ENCODE results near the gene CDK5RAP3. TPM values are rescaled to one million over a fixed set of nuclear protein-coding genes. Genes with fewer than 3 reads are reported as not detected.

CDK5RAP3 gene
- total RNA-seq, 1 donor from 2014 or later: 192 TPM

DNA sequence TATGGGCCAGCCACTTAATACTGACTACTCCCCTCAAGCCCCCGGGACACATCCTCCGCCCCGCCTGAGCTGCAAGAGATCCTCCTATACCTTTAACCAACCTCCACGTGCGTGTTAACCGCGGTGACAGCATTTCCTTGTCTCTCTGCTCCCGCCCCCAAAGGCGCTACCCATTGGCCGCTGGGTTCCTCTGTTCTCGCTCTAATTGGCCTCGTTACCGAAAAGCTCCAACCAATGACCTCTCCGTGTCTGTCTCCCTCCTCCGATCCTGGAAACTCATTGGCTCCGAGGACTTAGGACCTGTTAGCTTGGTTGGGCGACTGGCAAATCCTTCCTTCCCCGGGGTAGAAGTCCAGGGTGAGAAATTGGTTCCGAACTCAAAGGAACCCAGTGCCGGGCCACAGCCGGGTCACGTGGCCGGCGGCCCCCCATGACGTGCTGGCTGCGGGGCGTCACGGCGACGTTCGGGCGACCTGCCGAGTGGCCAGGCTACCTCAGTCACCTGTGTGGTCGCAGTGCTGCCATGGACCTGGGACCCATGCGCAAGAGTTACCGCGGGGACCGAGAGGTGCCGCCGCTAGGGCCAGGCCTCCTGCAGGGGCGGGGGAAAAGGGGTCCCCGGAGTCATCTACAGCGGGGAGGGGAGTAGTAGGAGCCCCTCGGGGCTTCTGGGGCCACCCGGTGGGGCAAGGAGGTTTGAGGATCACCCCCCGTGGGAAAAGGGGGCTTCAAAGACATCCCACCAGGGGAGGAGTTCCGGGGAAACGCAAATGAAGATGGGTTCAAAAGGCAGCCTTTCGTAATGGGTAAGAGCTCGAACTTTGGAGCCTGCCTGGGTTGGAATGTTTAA, 29.4 kb upstream of the CDK5RAP3 start, which contains the start of gene PNPO:
Gene PNPO, plus strand, starts transcription at position 326 of the 850 bp plus-strand sequence. Its CDS starts 105 bp downstream, at position 431.
- H3K36me3 Mint-ChIP-seq (ENCODE audit: low read depth): peaks cover 18% of the 10 kb centered on the region
- H3K27ac Mint-ChIP-seq: peak within 1 kb of the TSS; percentile 90
- peak within 1 kb of the TSS; percentile 82 for H3K4me3 Mint-ChIP-seq (ENCODE audit: low read depth)
- peaks cover 37% of the 10 kb centered on the region for H3K4me1 Mint-ChIP-seq (ENCODE audit: low read depth)
- H3K27me3 Mint-ChIP-seq (ENCODE audit: low read depth): no peaks in the 10 kb centered on the region
- intact Hi-C loops (cut with micrococcal nuclease): loop anchor here (2.0 kb wide), 1 partner anchor 47 kb away; no protein-coding TSS in a partner anchor
- DNase-seq (ENCODE audit: low spot score): peak; percentile 95
- H3K9me3 Mint-ChIP-seq: peaks cover 4% of the 10 kb centered on the region

DNA sequence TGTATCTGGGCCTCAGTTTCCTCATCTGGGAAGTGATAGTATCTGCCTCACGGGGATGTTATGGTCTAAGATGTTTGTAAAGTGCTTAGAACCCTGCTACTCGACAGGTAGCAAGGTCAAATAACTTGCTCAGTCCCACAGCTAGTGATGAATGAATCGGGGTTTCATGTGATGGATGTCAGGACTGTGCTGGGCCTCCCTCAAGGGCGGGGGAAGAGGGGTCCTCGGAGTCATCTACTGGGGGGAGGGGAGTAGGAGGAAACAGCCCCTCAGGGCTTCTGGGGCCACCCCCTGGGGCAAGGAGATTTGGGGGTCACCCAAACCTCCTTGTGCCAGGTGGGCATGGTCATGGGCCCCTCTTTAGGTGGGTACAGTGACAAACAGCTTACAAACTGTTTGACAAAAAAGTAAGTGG, 28.8 kb upstream of the CDK5RAP3 start:
- Mint-ChIP-seq H3K4me1 (ENCODE audit: low read depth) (peaks cover 41% of the 10 kb centered on the region), H3K36me3 (ENCODE audit: low read depth) (peaks cover 23% of the 10 kb centered on the region), H3K27ac (peak overlapping the region; percentile 90), H3K27me3 (ENCODE audit: low read depth) (no peaks in the 10 kb centered on the region), H3K4me3 (ENCODE audit: low read depth) (peak overlapping the region; percentile 82), H3K9me3 (peaks cover 4% of the 10 kb centered on the region)
- intact Hi-C loops (cut with micrococcal nuclease): no loop called here
- no peak for DNase-seq (ENCODE audit: low spot score)

DNA sequence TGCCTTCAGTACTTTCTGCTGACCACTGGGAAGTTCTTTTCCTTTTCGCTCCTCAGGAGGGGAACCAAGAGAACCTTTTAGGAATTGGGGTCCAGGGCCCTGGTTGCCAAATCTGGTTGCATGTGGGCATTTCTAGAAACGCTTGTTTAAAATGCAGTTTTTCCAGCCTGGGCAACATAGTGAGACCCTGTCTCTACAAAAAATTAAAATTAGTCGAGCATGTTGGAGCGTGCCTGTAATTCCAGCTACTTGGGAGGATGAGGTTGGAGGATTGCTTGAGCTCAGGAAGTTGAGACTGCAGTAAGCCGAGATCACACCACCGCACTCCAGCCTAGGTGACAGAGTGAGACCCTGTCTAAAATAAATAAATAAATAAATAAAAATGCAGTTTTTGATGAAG, 28.3 kb upstream of the CDK5RAP3 start:
- H3K27me3 Mint-ChIP-seq (ENCODE audit: low read depth): no peaks in the 10 kb centered on the region
- no peak for DNase-seq (ENCODE audit: low spot score)
- peak overlapping the region; percentile 82 for H3K4me3 Mint-ChIP-seq (ENCODE audit: low read depth)
- H3K4me1 Mint-ChIP-seq (ENCODE audit: low read depth): peaks cover 43% of the 10 kb centered on the region
- intact Hi-C loops (cut with micrococcal nuclease): no loop called here
- peak overlapping the region; percentile 90 for H3K27ac Mint-ChIP-seq
- peaks cover 25% of the 10 kb centered on the region for H3K36me3 Mint-ChIP-seq (ENCODE audit: low read depth)
- peaks cover 4% of the 10 kb centered on the region for H3K9me3 Mint-ChIP-seq

DNA sequence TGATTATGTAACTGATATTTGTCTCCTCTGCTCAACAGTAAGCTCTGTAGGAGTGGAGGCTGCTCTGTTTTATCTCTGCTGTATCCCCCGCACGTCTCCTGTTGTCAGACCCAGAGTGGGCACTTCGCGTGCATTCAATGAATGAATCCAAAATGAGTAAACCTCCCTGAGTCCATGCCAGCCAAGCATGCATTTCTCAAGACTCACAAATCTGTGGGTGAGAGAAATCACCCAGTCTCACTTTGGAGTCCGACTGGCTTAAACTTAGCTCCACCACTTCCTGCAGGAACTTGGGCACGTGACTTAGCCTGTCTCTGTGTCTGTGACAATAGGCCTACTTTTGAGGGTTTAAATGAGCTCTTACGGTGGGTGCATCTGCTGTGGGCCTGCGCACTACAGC, 25.8 kb upstream of the CDK5RAP3 start:
- no peaks in the 10 kb centered on the region for H3K27me3 Mint-ChIP-seq (ENCODE audit: low read depth)
- intact Hi-C loops (cut with micrococcal nuclease): no loop called here
- H3K27ac Mint-ChIP-seq: peak overlapping the region; percentile 69
- peaks cover 4% of the 10 kb centered on the region for H3K9me3 Mint-ChIP-seq
- peaks cover 39% of the 10 kb centered on the region for H3K36me3 Mint-ChIP-seq (ENCODE audit: low read depth)
- no peak for DNase-seq (ENCODE audit: low spot score)
- no peak overlapping the region for H3K4me3 Mint-ChIP-seq (ENCODE audit: low read depth)
- peaks cover 49% of the 10 kb centered on the region for H3K4me1 Mint-ChIP-seq (ENCODE audit: low read depth)

DNA sequence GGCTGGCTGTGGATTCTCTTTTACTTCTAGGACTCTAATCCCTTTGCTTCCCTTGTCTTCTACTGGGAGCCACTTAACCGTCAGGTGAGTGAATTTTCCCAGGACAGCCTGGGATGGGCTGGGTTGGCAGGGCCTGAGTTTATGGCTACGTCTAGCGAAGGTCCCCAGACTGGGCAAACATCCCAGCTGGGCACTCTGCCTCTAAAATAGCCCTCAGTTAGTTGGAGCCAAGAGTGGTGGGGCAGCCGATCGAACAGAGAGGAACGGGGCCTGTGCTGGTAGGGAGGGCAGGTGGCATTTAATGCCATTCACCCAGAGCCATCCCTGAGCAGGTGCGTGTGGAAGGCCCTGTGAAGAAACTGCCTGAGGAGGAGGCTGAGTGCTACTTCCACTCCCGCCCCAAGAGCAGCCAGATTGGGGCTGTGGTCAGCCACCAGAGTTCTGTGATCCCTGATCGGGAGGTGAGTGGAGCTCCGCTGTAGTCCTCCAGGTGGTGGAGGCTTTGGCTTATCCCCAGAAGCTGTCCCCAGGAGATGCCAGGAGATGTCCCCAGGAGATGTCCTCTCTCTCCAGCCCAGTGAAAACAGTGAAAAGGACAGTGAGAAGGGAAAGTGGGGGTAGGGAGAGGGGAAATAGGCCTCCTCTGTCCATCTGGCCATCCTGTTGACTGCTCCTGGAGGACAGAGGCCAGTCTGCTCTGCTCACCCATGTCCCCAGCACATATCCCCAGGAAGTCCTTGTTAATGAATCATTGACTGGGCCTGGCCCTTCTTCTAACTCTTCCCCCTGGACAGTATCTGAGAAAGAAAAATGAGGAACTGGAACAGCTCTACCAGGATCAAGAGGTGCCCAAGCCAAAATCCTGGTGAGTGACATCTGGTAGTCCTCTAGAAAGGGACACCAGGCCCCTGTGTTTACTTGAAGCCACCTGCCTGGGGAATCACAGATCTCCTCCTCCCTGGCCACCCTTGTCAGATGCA, 25.1 kb upstream of the CDK5RAP3 start:
- DNase-seq (ENCODE audit: low spot score): no peak
- peaks cover 49% of the 10 kb centered on the region for H3K4me1 Mint-ChIP-seq (ENCODE audit: low read depth)
- H3K27ac Mint-ChIP-seq: peak overlapping the region; percentile 69
- H3K9me3 Mint-ChIP-seq: peaks cover 4% of the 10 kb centered on the region
- peaks cover 39% of the 10 kb centered on the region for H3K36me3 Mint-ChIP-seq (ENCODE audit: low read depth)
- intact Hi-C loops (cut with micrococcal nuclease): no loop called here
- no peaks in the 10 kb centered on the region for H3K27me3 Mint-ChIP-seq (ENCODE audit: low read depth)
- no peak overlapping the region for H3K4me3 Mint-ChIP-seq (ENCODE audit: low read depth)

DNA sequence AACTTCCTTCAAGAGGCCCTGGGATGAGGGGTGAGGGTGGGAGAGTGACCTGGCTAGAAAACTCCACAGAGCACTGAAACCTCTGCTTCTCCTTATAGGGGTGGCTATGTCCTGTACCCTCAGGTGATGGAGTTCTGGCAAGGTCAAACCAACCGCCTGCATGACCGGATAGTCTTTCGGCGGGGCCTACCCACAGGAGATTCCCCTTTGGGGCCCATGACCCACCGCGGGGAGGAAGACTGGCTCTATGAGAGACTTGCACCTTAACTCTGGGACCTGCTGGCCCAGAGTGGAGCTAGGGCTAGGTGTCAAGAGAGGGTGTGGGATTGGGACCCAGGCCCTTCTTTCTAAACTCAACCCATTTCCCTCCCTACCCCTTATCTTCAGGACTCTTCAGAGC, 24.4 kb upstream of the CDK5RAP3 start:
- Mint-ChIP-seq H3K4me3 (ENCODE audit: low read depth) (no peak overlapping the region), H3K9me3 (no peaks in the 10 kb centered on the region), H3K36me3 (ENCODE audit: low read depth) (peaks cover 35% of the 10 kb centered on the region), H3K27me3 (ENCODE audit: low read depth) (no peaks in the 10 kb centered on the region), H3K4me1 (ENCODE audit: low read depth) (peaks cover 44% of the 10 kb centered on the region), H3K27ac (no peak overlapping the region)
- intact Hi-C loops (cut with micrococcal nuclease): no loop called here
- DNase-seq (ENCODE audit: low spot score): no peak

DNA sequence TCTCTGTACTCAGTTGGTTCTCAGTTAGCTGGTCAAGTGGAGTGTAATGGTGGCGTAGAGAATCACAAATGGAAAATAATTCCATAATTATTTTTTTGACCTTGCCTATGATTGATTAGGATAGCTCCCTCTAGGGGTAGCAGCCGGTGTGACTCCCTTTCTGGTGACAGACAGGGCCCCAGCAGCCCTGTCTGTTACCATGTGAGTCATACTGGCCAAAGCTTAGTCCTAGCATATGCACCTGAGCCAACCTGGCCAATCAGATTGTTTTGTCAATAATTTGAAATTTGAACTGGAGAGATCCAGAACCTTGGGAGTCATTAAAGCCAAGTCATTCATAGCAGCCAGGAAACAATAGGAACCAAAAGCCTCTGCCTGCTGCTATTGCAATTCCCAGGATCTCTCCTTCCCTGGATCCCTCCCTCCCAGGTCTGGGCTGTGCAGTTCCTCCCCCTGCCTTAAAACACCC, 23.9 kb upstream of the CDK5RAP3 start:
- Mint-ChIP-seq H3K4me1 (ENCODE audit: low read depth) (peaks cover 44% of the 10 kb centered on the region), H3K4me3 (ENCODE audit: low read depth) (no peak overlapping the region), H3K27ac (no peak overlapping the region), H3K36me3 (ENCODE audit: low read depth) (peaks cover 35% of the 10 kb centered on the region), H3K9me3 (no peaks in the 10 kb centered on the region), H3K27me3 (ENCODE audit: low read depth) (no peaks in the 10 kb centered on the region)
- DNase-seq (ENCODE audit: low spot score): peak; percentile 62
- intact Hi-C loops (cut with micrococcal nuclease): loop anchor here (1.0 kb wide), 2 partner anchors 23 to 51 kb away; partner anchors contain the start of gene SP2

DNA sequence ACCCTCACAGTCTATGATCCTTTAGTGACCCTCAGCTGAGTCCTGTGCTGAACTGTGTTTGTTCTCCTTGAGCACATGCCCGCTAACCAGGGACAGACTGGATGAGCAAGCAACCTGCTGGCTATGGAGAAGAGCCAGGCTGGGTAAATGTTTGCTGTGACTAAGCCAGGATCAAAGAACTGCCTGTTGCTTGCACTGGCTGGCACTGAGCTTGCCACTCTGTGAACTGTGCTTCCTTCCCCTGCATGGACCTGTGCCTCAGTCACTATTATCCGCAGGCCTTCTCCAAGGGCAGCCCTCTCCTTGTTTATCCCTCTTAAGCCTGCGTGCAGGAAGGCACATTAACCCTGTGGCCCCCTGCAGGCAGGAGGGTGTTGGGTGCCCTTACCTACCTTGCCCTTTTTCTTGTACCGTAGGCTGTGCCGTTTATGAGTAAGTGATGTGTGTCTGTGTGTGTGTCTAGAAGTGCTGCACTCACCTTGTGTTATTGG, 22.2 kb upstream of the CDK5RAP3 start:
- no peaks in the 10 kb centered on the region for H3K27me3 Mint-ChIP-seq (ENCODE audit: low read depth)
- no peak for DNase-seq (ENCODE audit: low spot score)
- intact Hi-C loops (cut with micrococcal nuclease): no loop called here
- H3K4me1 Mint-ChIP-seq (ENCODE audit: low read depth): peaks cover 33% of the 10 kb centered on the region
- no peak overlapping the region for H3K27ac Mint-ChIP-seq
- no peak overlapping the region for H3K4me3 Mint-ChIP-seq (ENCODE audit: low read depth)
- H3K36me3 Mint-ChIP-seq (ENCODE audit: low read depth): peaks cover 32% of the 10 kb centered on the region
- H3K9me3 Mint-ChIP-seq: no peaks in the 10 kb centered on the region

DNA sequence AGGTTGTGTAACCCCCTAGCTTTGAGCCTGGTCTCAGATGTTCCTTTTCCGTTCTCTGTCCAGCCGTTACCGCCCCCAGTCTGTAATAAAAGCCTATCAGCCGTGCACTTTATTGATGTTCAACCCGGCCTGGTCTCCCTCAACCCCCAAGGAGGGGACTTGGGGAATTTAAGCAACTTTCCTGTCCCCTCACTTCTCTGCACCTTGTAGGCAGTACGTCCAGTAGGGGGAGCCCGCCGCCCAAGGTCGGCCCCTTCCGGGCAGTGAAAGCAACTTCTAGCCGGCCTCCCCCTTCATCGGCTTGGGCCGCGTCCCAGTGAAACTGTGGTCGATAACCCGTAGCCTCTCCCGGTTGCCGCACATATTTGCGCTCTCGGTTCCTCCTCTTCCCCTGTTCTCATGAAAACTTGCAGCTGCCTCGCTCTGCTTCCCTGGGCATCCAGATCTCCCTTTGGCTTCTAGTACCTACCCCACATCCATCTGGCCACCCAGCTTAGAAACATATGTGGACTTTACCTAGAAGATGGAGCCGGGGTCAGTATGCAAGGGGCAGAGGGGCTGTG, 21.6 kb upstream of the CDK5RAP3 start:
- Mint-ChIP-seq H3K27ac (peak overlapping the region; percentile 73), H3K4me1 (ENCODE audit: low read depth) (peaks cover 30% of the 10 kb centered on the region), H3K9me3 (no peaks in the 10 kb centered on the region), H3K36me3 (ENCODE audit: low read depth) (peaks cover 32% of the 10 kb centered on the region), H3K4me3 (ENCODE audit: low read depth) (peak overlapping the region; percentile 61), H3K27me3 (ENCODE audit: low read depth) (no peaks in the 10 kb centered on the region)
- intact Hi-C loops (cut with micrococcal nuclease): no loop called here
- peak; percentile 75 for DNase-seq (ENCODE audit: low spot score)

DNA sequence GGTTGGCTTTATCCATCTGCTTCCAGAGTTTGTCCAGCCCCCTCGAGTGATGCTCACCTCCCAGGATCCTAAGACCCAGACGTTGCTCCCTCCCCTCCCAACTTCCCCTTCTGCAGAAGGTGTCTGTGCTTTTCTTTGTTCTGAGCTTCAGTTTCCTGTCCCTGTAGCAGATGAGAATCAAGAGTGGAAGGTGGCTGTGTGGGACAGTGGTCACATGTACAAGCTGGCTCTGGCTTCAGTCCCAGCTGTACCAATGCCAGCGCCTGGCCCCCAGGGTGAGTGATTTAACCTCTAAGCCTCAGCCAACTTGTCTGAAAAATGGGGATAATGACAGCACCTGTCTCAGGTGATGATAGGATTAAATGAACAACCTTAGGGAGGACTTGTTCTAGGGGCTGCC, 21.0 kb upstream of the CDK5RAP3 start:
- intact Hi-C loops (cut with micrococcal nuclease): no loop called here
- no peak for DNase-seq (ENCODE audit: low spot score)
- Mint-ChIP-seq H3K9me3 (no peaks in the 10 kb centered on the region), H3K4me3 (ENCODE audit: low read depth) (no peak overlapping the region), H3K4me1 (ENCODE audit: low read depth) (peaks cover 26% of the 10 kb centered on the region), H3K27me3 (ENCODE audit: low read depth) (no peaks in the 10 kb centered on the region), H3K36me3 (ENCODE audit: low read depth) (peaks cover 28% of the 10 kb centered on the region), H3K27ac (no peak overlapping the region)

DNA sequence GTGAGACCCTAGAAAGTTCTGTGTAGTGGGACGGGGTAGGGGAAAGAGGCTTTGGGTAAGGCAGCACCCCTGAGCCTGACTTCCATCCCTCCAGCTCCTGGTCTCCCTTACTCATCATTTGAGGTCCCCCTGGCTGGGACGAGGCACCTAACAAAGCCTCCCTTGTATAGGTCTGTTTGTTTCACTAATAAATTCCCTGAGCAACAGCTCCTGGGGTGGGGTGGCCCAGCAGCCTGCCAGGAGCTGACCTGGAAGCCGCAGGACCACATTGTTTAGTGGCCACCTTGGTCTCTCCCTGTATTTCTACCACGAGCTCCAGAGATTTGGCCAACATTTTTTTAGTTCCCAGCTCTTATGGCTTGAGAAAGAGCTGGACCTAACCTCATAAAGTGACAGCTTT, 20.5 kb upstream of the CDK5RAP3 start:
- Mint-ChIP-seq H3K27ac (no peak overlapping the region), H3K9me3 (no peaks in the 10 kb centered on the region)

More for the DNA sequence above, 20.5 kb upstream of the CDK5RAP3 start:
- peaks cover 21% of the 10 kb centered on the region for H3K4me1 Mint-ChIP-seq (ENCODE audit: low read depth)
- intact Hi-C loops (cut with micrococcal nuclease): no loop called here
- DNase-seq (ENCODE audit: low spot score): no peak
- H3K4me3 Mint-ChIP-seq (ENCODE audit: low read depth): no peak overlapping the region
- no peaks in the 10 kb centered on the region for H3K27me3 Mint-ChIP-seq (ENCODE audit: low read depth)
- peaks cover 23% of the 10 kb centered on the region for H3K36me3 Mint-ChIP-seq (ENCODE audit: low read depth)

Data from activated T-helper 2 cell treated with anti-CD3 and anti-CD28 coated beads, Interferon-gamma antibody, Interleukin-2, Interleukin-4, amounts not matched to agents 10 μg/mL and 5 μg/mL and 100 μg/mL, durations not matched to agents 14 hours and 24 hours and 36 hours (primary cell).